ENCODE measurements around the gene PRPF18. TPM values are rescaled to one million over a fixed set of nuclear protein-coding genes. Genes with fewer than 3 reads are reported as not detected.
A peak's percentile ranks its signal among the peaks of the same experiment; 100 is the strongest.

PRPF18 gene
- total RNA-seq, 2 experiments from 2014 or later: 24.1 to 27.4 TPM

DNA sequence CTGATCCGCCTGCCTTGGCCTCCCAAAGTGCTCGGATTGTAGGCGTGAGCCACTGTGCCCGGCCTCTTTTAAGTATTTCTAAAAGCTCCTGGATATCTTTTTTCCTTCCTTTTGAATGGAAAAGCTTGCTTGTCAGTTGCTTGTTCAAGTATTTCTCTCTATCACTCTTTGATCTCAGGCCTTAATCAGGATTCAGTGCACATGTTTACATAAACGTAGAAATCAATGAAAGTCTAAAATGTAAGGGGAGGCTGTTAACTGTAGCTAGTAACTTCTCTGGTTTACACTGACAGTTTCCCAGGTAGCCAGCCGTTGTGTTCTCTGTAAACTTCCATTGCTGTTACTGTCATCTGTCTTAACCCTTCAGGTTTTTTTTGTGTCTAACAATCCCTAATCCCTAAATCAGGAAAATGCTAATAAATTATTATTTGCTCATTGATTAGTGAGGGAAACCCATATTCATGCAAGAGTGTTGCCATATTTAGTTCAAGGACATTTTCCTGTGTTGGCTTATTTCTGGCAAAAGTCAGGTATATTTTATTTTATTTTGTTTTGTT, 1.5 kb upstream of the PRPF18 start:
- DNase-seq (no peak), ATAC-seq (ENCODE audit: low read depth) (no peak)
- Mint-ChIP-seq H3K4me1 (peaks cover 17% of the 10 kb centered on the region), H3K27ac (no peak overlapping the region), H3K36me3 (peaks cover 3% of the 10 kb centered on the region), H3K9me3 (no peaks in the 10 kb centered on the region), H3K4me3 (no peak overlapping the region), H3K27me3 (peaks cover 11% of the 10 kb centered on the region)
- POLR2A ChIA-PET: no interaction called here

DNA sequence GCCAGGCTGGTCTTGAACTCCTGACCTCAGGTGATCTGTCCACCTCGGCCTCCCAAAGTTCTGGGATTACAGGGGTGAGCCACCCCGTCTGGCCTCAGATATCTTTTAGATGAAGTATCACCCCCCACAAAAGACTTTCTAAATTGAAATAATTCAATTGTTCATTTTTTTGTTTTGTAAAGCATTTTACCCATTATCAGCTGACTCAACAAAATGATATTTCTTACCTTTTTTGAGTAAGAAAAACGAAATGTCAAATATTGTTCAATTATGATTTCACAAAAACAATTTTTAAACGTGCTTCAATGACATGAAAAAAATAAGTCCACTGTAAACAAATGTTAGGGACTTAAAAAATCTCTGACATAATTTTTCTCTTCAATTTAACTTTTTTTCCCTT, 822 bp upstream of the PRPF18 start:
- Mint-ChIP-seq H3K4me3 (no peak overlapping the region), H3K27ac (no peak overlapping the region), H3K27me3 (peaks cover 7% of the 10 kb centered on the region), H3K9me3 (no peaks in the 10 kb centered on the region), H3K4me1 (peaks cover 19% of the 10 kb centered on the region), H3K36me3 (peaks cover 3% of the 10 kb centered on the region)
- POLR2A ChIA-PET: no interaction called here
- ATAC-seq (ENCODE audit: low read depth) (no peak), DNase-seq (no peak)

DNA sequence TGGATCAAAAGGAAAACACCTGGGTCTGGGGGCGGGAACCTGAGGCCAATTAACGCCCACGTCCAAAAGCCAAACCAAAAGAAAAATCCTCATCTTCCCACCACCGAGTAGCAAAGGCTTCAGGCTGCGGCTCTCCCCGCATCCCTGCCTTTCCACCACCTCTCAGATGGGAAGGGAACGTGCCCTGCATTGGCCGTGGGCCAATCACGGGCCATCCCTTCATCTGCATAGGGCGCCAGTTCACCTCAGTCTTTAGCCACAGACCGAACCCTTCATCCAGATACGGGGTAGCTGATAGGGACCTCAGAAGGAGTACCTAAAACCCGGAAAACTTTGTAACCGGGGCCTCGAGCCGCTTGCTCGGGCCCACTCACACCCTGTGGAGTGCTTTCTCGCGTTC, 626 bp downstream of the PRPF18 start:
- no peak for ATAC-seq (ENCODE audit: low read depth)
- H3K36me3 Mint-ChIP-seq: peaks cover 3% of the 10 kb centered on the region
- POLR2A ChIA-PET: interaction anchor here (1.1 to 1.7 kb wide), 2 partner anchors 18 to 285 kb away, joined by 3 read pairs; no protein-coding TSS in a partner anchor

DNA sequence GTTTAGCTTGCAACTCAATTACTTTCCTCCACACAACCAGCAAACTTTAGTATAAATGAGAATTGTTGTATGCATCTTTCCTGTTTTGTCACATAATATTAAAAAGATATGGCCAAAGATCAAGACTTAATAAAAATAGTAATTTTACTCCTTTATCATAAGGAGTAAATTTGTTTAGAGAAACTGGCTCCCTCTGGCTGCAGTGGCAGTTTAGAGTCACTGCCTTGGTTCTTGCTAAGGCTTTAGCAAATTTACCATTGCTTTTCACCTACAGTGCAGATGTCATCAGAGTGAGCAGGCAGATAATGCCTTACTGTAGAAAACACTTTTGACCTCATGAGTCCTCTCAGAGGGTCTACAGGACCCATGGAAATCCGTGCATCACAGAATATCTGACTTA, 2.6 kb downstream of the PRPF18 start:
- Mint-ChIP-seq H3K27me3 (no peaks in the 10 kb centered on the region), H3K27ac (no peak overlapping the region), H3K4me1 (peaks cover 20% of the 10 kb centered on the region), H3K4me3 (no peak overlapping the region), H3K36me3 (peaks cover 3% of the 10 kb centered on the region), H3K9me3 (no peaks in the 10 kb centered on the region)
- POLR2A ChIA-PET: no interaction called here
- DNase-seq: no peak
- ATAC-seq (ENCODE audit: low read depth): no peak

More for the DNA sequence above, 626 bp downstream of the PRPF18 start:
- Mint-ChIP-seq H3K27me3 (peaks cover 6% of the 10 kb centered on the region), H3K4me1 (peaks cover 20% of the 10 kb centered on the region), H3K27ac (peak overlapping the region; percentile 98), H3K9me3 (no peaks in the 10 kb centered on the region), H3K4me3 (peak overlapping the region; percentile 97)
- DNase-seq: peak; percentile 38

DNA sequence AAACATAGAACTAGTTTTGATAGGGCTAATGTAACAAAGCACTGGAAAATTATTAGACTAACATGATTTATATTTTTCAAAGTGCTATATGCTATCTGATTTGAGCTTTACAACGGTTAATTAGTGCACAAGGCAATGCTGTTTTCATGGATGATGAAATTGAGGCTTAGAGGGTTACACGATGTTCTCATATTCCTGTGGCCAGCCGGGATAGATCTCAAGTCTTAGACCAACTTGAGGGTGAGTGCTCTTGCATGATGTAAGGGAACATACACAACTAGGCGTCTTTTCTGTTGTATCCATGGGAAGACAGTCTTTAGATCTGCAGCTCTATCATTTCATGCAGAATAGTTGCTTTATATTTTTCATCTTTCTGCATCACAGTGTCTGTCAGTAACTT, 4.1 kb downstream of the PRPF18 start:
- Mint-ChIP-seq H3K27ac (no peak overlapping the region), H3K36me3 (peaks cover 3% of the 10 kb centered on the region), H3K27me3 (no peaks in the 10 kb centered on the region), H3K4me3 (no peak overlapping the region), H3K9me3 (no peaks in the 10 kb centered on the region), H3K4me1 (peaks cover 20% of the 10 kb centered on the region)
- DNase-seq (no peak), ATAC-seq (ENCODE audit: low read depth) (no peak)
- POLR2A ChIA-PET: no interaction called here

DNA sequence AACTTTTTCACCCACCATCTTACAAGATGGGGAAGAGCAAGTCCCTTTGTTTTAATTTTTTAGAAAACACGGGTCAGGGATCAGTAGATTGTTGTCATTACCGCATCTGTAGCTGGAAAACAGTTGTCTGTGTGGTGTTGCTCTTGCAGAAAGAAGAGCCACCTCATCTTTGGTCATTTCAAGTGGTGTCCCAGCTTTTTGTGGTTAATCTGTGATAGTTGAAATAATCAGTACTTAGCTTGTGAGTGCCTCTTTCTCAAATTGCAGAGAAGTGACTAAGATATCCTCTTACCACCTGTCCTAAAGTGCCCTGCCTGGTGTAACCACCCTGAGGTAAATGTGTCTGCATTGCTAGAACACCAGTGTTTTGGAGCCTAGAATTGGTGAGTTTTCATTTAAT, 5.5 kb downstream of the PRPF18 start:
- H3K36me3 Mint-ChIP-seq: no peaks in the 10 kb centered on the region
- POLR2A ChIA-PET: no interaction called here
- H3K27ac Mint-ChIP-seq: no peak overlapping the region
- H3K4me3 Mint-ChIP-seq: no peak overlapping the region
- no peaks in the 10 kb centered on the region for H3K27me3 Mint-ChIP-seq
- peaks cover 16% of the 10 kb centered on the region for H3K4me1 Mint-ChIP-seq
- DNase-seq (no peak), ATAC-seq (ENCODE audit: low read depth) (no peak)
- no peaks in the 10 kb centered on the region for H3K9me3 Mint-ChIP-seq

DNA sequence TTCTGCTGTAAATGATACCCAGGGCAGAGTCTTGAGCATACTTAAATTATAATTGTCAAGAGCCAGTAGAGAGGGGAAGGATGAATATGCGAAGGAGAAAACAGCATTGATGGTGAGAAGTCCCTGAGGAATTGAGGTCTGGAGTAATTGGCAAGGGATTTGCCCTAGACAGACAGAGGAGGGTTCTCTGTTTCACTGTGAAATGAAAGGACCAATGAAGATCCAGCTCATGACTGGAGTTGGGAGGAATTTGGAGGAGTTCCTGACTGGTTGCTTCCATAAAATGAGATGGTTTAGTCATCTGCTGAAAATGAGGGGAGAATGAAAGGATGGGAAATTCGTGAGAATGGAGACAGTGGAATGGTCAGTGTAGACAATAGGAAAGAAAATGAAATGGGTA, 6.8 kb downstream of the PRPF18 start:
- Mint-ChIP-seq H3K9me3 (no peaks in the 10 kb centered on the region), H3K36me3 (no peaks in the 10 kb centered on the region), H3K4me3 (no peak overlapping the region), H3K27ac (no peak overlapping the region), H3K27me3 (no peaks in the 10 kb centered on the region), H3K4me1 (peaks cover 9% of the 10 kb centered on the region)
- POLR2A ChIA-PET: no interaction called here
- ATAC-seq (ENCODE audit: low read depth) (no peak), DNase-seq (no peak)

DNA sequence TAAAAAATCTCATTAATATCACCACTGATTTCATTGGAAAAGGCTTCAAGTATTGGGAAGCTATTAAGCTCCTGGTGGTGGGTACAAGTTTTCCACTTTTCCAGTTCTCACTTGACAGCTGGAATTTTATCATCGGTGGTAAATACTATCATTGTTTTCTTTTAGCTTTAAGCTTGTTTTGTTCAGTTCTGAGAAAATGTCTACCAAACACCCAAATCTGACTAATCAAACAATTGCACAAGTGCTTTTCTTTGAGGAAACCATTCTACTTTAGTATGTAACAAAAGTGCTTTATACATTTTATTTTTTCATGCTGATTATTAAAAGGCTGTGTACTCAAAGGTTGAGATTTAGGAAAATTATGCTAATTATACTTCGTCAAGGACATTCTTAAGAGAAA, 7.9 kb downstream of the PRPF18 start:
- DNase-seq: no peak
- ATAC-seq (ENCODE audit: low read depth): no peak
- Mint-ChIP-seq H3K9me3 (no peaks in the 10 kb centered on the region), H3K27me3 (no peaks in the 10 kb centered on the region), H3K4me1 (peaks cover 6% of the 10 kb centered on the region), H3K27ac (no peak overlapping the region), H3K4me3 (no peak overlapping the region), H3K36me3 (peaks cover 2% of the 10 kb centered on the region)
- POLR2A ChIA-PET: no interaction called here

DNA sequence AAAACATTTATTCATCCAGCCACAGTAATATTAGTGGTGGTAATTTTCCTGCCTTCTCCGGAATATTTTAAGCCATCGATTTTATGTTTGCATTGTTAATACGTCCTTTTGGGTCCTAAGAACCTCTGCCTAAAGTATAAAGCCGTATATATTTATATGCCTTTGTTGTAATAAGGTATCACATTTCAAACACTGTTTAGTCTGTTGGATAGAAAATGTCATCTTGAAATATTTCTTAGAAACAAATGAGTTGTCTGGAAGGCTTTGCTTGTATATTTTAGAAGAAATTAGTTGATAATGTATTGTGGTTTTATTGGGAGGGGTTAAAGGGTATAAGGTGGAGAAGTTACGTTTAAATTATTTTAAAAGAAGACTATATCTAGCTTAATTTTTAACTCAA, 11.1 kb downstream of the PRPF18 start:
- DNase-seq (no peak), ATAC-seq (ENCODE audit: low read depth) (no peak)
- Mint-ChIP-seq H3K4me1 (peaks cover 2% of the 10 kb centered on the region), H3K9me3 (no peaks in the 10 kb centered on the region), H3K4me3 (no peak overlapping the region), H3K27ac (no peak overlapping the region), H3K36me3 (peaks cover 4% of the 10 kb centered on the region), H3K27me3 (no peaks in the 10 kb centered on the region)
- POLR2A ChIA-PET: no interaction called here

DNA sequence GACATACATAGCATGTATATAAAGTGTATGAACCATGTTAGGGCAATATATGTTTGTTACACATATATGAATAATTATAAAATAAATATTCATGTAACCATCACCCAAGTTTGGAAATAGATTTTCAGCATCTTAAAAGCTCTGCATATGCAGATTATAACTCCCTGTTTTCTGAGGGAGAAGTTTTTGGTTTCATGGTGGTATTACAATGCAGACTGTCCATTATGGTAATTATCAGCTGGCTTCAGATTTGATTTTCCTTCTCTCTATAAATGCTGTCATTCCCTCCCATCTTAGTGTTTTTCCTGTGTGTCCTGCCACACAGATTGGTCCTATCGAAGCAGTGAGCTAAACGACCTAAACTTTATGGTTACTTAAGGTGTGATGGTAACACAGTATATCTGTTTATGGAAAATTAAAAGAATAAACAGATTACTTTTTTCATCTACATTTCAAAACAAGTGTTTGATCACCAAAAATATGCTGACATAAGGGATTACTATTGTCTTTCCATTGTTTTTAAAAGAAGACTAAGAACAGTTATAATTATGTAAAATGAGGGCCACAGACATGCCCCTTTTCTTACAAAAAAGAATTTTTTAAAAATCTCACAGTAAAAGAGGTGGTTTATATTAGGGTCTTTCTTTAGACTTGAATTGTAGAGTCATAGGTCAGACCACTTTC, 17.7 kb downstream of the PRPF18 start:
- POLR2A ChIA-PET: interaction anchor here (1.4 kb wide), 1 partner anchor 17 kb away, joined by 3 read pairs; the partner anchor contains the start of gene PRPF18

DNA sequence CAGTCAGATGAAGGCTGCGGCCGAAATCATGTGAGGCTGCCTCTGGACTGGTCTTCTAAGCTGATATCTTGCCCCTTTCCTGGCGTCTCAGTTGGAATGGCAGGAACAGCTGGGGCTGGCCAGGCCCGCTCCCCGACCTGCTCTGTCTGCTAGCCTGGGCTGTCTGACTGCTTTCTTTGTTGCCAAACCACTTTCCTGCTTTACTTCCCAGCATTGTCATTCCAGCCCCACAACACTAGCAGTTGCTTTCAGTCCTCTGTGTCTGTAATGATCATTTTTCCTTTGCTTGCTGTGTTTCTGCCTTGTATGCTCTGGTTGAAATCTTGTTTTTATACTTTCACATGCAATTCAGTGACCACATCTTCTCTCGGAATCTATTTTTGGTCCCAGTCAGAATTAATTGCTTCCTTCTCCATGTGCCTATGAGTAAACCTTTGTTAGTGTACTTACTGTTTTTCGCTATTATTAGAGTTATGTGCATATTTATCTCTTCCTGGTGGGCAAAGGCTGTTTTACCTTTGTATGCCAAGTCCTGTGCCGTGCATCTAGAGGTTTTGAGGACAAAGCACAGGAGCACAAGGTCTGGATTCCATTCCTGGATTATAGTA, 21.6 kb downstream of the PRPF18 start:
- ATAC-seq (ENCODE audit: low read depth) (no peak), DNase-seq (no peak)
- Mint-ChIP-seq H3K36me3 (peaks cover 11% of the 10 kb centered on the region), H3K4me1 (no peaks in the 10 kb centered on the region), H3K27ac (no peak overlapping the region), H3K27me3 (no peaks in the 10 kb centered on the region), H3K4me3 (no peak overlapping the region), H3K9me3 (no peaks in the 10 kb centered on the region)
- POLR2A ChIA-PET: no interaction called here

More for the DNA sequence above, 17.7 kb downstream of the PRPF18 start:
- ATAC-seq (ENCODE audit: low read depth): no peak
- H3K4me1 Mint-ChIP-seq: no peaks in the 10 kb centered on the region
- H3K9me3 Mint-ChIP-seq: no peaks in the 10 kb centered on the region
- H3K4me3 Mint-ChIP-seq: no peak overlapping the region
- no peak for DNase-seq
- no peaks in the 10 kb centered on the region for H3K27me3 Mint-ChIP-seq
- no peak overlapping the region for H3K27ac Mint-ChIP-seq
- peaks cover 9% of the 10 kb centered on the region for H3K36me3 Mint-ChIP-seq

DNA sequence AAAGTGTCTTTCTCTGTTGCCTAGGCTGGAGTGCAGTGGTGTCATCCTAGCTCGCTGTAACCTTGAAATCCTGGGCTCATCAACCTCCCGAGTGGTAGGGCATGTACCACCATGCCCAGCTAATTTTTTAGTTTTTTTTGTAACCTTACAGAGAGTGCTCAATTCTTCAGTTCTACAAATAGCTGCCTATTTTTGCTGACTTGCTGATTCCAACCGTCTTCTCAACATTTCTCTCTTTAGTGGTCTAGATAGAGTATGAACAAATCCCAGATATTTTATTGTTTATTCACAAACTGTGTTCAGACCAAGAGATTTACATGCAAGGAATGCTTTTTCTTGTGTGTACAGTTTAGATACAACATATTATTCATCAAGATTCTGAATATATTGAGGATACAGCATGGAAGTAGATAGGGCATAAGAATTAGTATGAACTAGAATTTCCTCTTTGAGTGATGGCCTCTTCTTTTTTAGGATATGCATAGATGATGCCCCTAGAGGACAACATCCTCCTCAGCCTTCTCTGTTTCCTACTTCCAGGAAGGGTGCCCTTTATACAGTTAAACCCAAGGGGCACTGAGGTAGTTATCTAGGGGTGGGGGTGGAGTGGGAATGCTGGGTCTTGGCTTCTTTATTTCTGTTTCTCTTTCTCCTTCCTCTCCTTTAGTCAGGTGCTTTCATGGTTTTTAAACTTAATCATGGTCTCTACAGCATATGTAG, 26.0 kb downstream of the PRPF18 start:
- H3K27me3 Mint-ChIP-seq: no peaks in the 10 kb centered on the region
- H3K27ac Mint-ChIP-seq: no peak overlapping the region
- H3K36me3 Mint-ChIP-seq: peaks cover 8% of the 10 kb centered on the region
- DNase-seq (no peak), ATAC-seq (ENCODE audit: low read depth) (no peak)
- POLR2A ChIA-PET: no interaction called here
- H3K9me3 Mint-ChIP-seq: no peaks in the 10 kb centered on the region
- no peak overlapping the region for H3K4me3 Mint-ChIP-seq
- no peaks in the 10 kb centered on the region for H3K4me1 Mint-ChIP-seq

DNA sequence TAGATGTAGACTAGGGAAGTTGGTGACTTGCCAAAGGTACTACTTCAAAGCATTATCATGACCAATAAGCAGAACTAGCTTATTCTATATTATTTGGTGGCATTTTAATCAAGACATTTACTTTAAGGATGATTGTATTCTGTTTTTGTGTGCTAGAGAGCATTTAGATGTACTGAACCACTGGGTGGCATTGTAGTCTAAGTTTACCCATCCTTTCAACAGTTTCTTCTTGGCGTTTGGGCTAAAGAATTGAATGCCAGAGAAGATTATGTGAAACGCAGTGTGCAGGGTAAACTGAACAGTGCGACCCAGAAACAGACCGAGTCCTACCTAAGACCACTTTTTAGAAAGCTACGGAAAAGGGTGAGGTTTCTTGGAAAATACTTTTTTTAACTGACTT, 26.8 kb downstream of the PRPF18 start:
- POLR2A ChIA-PET: no interaction called here
- Mint-ChIP-seq H3K4me3 (no peak overlapping the region), H3K36me3 (peaks cover 12% of the 10 kb centered on the region), H3K27me3 (no peaks in the 10 kb centered on the region), H3K27ac (no peak overlapping the region), H3K4me1 (no peaks in the 10 kb centered on the region), H3K9me3 (no peaks in the 10 kb centered on the region)
- no peak for DNase-seq
- no peak for ATAC-seq (ENCODE audit: low read depth)

All from activated naive CD8-positive, alpha-beta T cell treated with anti-CD3 and anti-CD28 coated beads, Interleukin-2, amount 10 ng/mL, durations not matched to agents 7 days and 5 days (primary cell).